GM21423 (cell line): ENCODE measurements around the gene PGAP3.

Experiments
- ATAC-seq: cut with Tn5 transposase; IDR thresholded peaks from one replicate; pipeline ENCODE4 v1.9.1; 2021; ENCODE audit warnings: mild to moderate bottlenecking, moderate library complexity; ENCODE audit not compliant: unreplicated experiment

The PGAP3 gene

GRCh38 chr17:39624313-39624712 is 63.5 kb downstream of the PGAP3 start:
- ATAC-seq = no peak

GRCh38 chr17:39623356-39623950 is 64.4 kb downstream of the PGAP3 start:
- no peak for ATAC-seq

- no peak for ATAC-seq
These were observed 65.4 kb downstream of the PGAP3 start for GRCh38 chr17:39622380-39623006.

- ATAC-seq = peak; percentile 60
These were observed 66.1 kb downstream of the PGAP3 start for GRCh38 chr17:39621523-39622379.
